Neural cell (in vitro differentiated cells): Measurements from ENCODE around the gene XPR1. TPM values are rescaled to one million over a fixed set of nuclear protein-coding genes. Genes with fewer than 3 reads are reported as not detected.

ENCODE experiments used
- H2AFZ ChIP-seq: fragments of 200-600, 300-800 bp; sonication (generic), shearing (Covaris generic); 2 replicates; pipeline ENCODE4 v1.6.0; 2014; ENCODE audit warnings: low read depth, mild to moderate bottlenecking, antibody characterized with exemption, low read length, moderate library complexity
- H3F3A ChIP-seq: fragments of 200-600 bp; shearing (Covaris generic); 2 replicates; pipeline ENCODE4 v1.6.1; 2016; ENCODE audit warnings: mild to moderate bottlenecking, moderate library complexity, mixed read lengths, antibody characterized with exemption, low read length; ENCODE audit not compliant: insufficient read depth, poor library complexity, severe bottlenecking
- H3K27ac ChIP-seq: fragments of 200-600, 300-800 bp; sonication (generic), shearing (Covaris generic); 2 replicates; pipeline ENCODE4 v1.5.1; 2014; ENCODE audit warnings: mild to moderate bottlenecking, low read length, moderate library complexity
- H3K27me3 ChIP-seq: fragments of 300-800, 200-600 bp; sonication (generic), shearing (Covaris generic); 2 replicates; pipeline ENCODE4 v1.6.0; 2014; ENCODE audit warnings: mild to moderate bottlenecking, low read depth, low read length, moderate library complexity; ENCODE audit not compliant: insufficient read depth
- H3K36me3 ChIP-seq: fragments of 300-800, 200-600 bp; sonication (generic), shearing (Covaris generic); 2 replicates; pipeline ENCODE4 v1.5.1; 2014; ENCODE audit warnings: mild to moderate bottlenecking, antibody characterized with exemption, low read length, moderate library complexity; ENCODE audit not compliant: insufficient read depth
- H3K4me2 ChIP-seq: fragments of 300-800, 200-600 bp; sonication (generic), shearing (Covaris generic); 2 replicates; pipeline ENCODE4 v1.6.0; 2014; ENCODE audit warnings: mild to moderate bottlenecking, low read length
- H3K4me3 ChIP-seq: fragments of 300-800, 200-600 bp; sonication (generic), shearing (Covaris generic); 2 replicates; pipeline ENCODE4 v1.5.1; 2014; ENCODE audit warnings: mild to moderate bottlenecking, low read length, moderate library complexity
- H3K79me2 ChIP-seq: fragments of 200-600 bp; shearing (Covaris generic); replicated peaks from 2 replicates; pipeline ENCODE4 v1.6.0; 2014; ENCODE audit warnings: mild to moderate bottlenecking, low read length, moderate library complexity; ENCODE audit not compliant: insufficient read depth
- H3K9ac ChIP-seq: fragments of 300-800, 200-600 bp; sonication (generic), shearing (Covaris generic); 2 replicates; pipeline ENCODE4 v1.6.1; 2016; ENCODE audit warnings: mild to moderate bottlenecking, low read length, mixed read lengths
- H3K9me2 ChIP-seq: fragments of 200-600 bp; shearing (Covaris generic); 2 replicates; pipeline ENCODE4 v1.6.1; 2016; ENCODE audit warnings: mild to moderate bottlenecking, low read length, mixed read lengths; ENCODE audit not compliant: insufficient read depth
- H3K9me3 ChIP-seq: fragments of 200-600, 300-800 bp; sonication (generic), shearing (Covaris generic); 2 replicates; pipeline ENCODE4 v1.6.1; 2016; ENCODE audit warnings: mild to moderate bottlenecking, mixed run types, low read length, moderate library complexity, mixed read lengths
- H4K20me1 ChIP-seq: fragments of 200-600 bp; shearing (Covaris generic); 2 replicates; pipeline ENCODE4 v1.6.1; 2016; ENCODE audit warnings: mild to moderate bottlenecking, mixed run types; ENCODE audit not compliant: insufficient read depth
- CTCF ChIP-seq: fragments of 450-650 bp; IDR thresholded peaks from 2 replicates; pipeline ENCODE4 v1.5.1; 2014; ENCODE audit warnings: antibody characterized with exemption, mild to moderate bottlenecking, moderate library complexity; ENCODE audit not compliant: poor library complexity, severe bottlenecking
- EP300 ChIP-seq: fragments of 450-650 bp; conservative IDR thresholded peaks from 2 replicates; pipeline ENCODE4 v1.6.1; 2014; ENCODE audit warnings: antibody characterized with exemption, mild to moderate bottlenecking, moderate library complexity; ENCODE audit not compliant: poor library complexity, severe bottlenecking
- EZH2 ChIP-seq: fragments of 200-600, 300-800 bp; shearing (Covaris generic), sonication (generic); IDR thresholded peaks from 2 replicates; pipeline ENCODE4 v1.6.1; 2014; ENCODE audit warnings: antibody characterized with exemption, low read length, borderline replicate concordance, mild to moderate bottlenecking; ENCODE audit not compliant: insufficient read depth, poor library complexity, severe bottlenecking
- MXI1 ChIP-seq: fragments of 450-650 bp; conservative IDR thresholded peaks from 2 replicates; pipeline ENCODE4 v1.6.1; 2014; ENCODE audit warnings: antibody characterized with exemption, mild to moderate bottlenecking; ENCODE audit not compliant: poor library complexity, severe bottlenecking
- POLR2AphosphoS5 ChIP-seq: IDR thresholded peaks from 2 replicates; pipeline ENCODE4 v1.6.1; 2012
- RAD21 ChIP-seq: fragments of 450-650 bp; conservative IDR thresholded peaks from 2 replicates; pipeline ENCODE4 v1.6.1; 2014; ENCODE audit warnings: antibody characterized with exemption, mild to moderate bottlenecking, moderate library complexity
- REST ChIP-seq: IDR thresholded peaks from 2 replicates; pipeline ENCODE4 v1.6.1; 2012; ENCODE audit warnings: borderline replicate concordance
- SMC3 ChIP-seq: fragments of 450-650 bp; conservative IDR thresholded peaks from 2 replicates; pipeline ENCODE4 v1.6.1; 2014; ENCODE audit warnings: antibody characterized with exemption, mild to moderate bottlenecking, moderate library complexity; ENCODE audit not compliant: poor library complexity
- TAF1 ChIP-seq: IDR thresholded peaks from 2 replicates; pipeline ENCODE4 v1.6.1; 2012; ENCODE audit warnings: low read depth
- polyA plus RNA-seq: library from polyadenylated mRNA; depleted of rRNA; stranded (reverse); fragments of >200 nt; gene quantifications from 2 replicates; pipeline ENCODE4 v1.2.3, GENCODE V29; 2014

XPR1 gene
- polyA plus RNA-seq, 1 donor from 2014 or later: 185 TPM

GRCh38 chr1:180863158-180863775, 231.4 kb downstream of the XPR1 start:
- H2AFZ ChIP-seq: no peak overlapping the region

GRCh38 chr1:180881806-180882509, 250.1 kb downstream of the XPR1 start:
- Histone ChIP-seq H3K9ac (peak overlapping the region; percentile 18), H3K4me2 (no peak overlapping the region), H3K36me3 (no peaks in the 10 kb centered on the region), H3K9me2 (no peaks in the 10 kb centered on the region), H3F3A (no peaks in the 10 kb centered on the region), H3K9me3 (no peaks in the 10 kb centered on the region), H3K79me2 (no peaks in the 10 kb centered on the region), H2AFZ (no peak overlapping the region), H4K20me1 (no peaks in the 10 kb centered on the region), H3K27ac (peak overlapping the region; percentile 6), H3K4me3 (no peak overlapping the region), H3K27me3 (no peaks in the 10 kb centered on the region)
- TF ChIP-seq EZH2 (no peak), RAD21 (peak; percentile 83), POLR2AphosphoS5 (no peak), EP300 (no peak), SMC3 (peak; percentile 89), REST (no peak), TAF1 (no peak), CTCF (peak; percentile 77), MXI1 (no peak)

More at GRCh38 chr1:180863158-180863775, 231.4 kb downstream of the XPR1 start:
- no peak overlapping the region for H3K9ac ChIP-seq
- H3K9me3 ChIP-seq: no peaks in the 10 kb centered on the region
- H3K4me2 ChIP-seq: no peak overlapping the region
- TF ChIP-seq EP300 (no peak), MXI1 (no peak), SMC3 (peak; percentile 96), TAF1 (no peak), CTCF (peak; percentile 87), EZH2 (no peak), RAD21 (peak; percentile 93), POLR2AphosphoS5 (no peak)
- H3K79me2 ChIP-seq: no peaks in the 10 kb centered on the region
- H3K27ac ChIP-seq: no peak overlapping the region
- peaks cover 3% of the 10 kb centered on the region for H3K36me3 ChIP-seq
- no peaks in the 10 kb centered on the region for H3F3A ChIP-seq
- H3K9me2 ChIP-seq: no peaks in the 10 kb centered on the region
- no peaks in the 10 kb centered on the region for H4K20me1 ChIP-seq
- no peaks in the 10 kb centered on the region for H3K27me3 ChIP-seq
- H3K4me3 ChIP-seq: no peak overlapping the region
